Measurements from ENCODE around the gene MYO15B.
A peak's percentile ranks its signal among the peaks of the same experiment; 100 is the strongest.
"Not testable (repeated sequence)": the region's sequence is repeated elsewhere in the genome, so short reads cannot be mapped to it uniquely, and the experiment has no call there.

Gene MYO15B

GRCh38 chr17:75575728-75576127, 11.9 kb upstream of the MYO15B start:
- Mint-ChIP-seq H3K27ac (no peak overlapping the region), H3K4me1 (peaks cover 7% of the 10 kb centered on the region), H3K36me3 (peaks cover 8% of the 10 kb centered on the region), H3K4me3 (no peak overlapping the region), H3K9me3 (no peaks in the 10 kb centered on the region), H3K27me3 (no peaks in the 10 kb centered on the region)
- ATAC-seq (ENCODE audit: low read depth) (no peak), DNase-seq (ENCODE audit: low spot score in 2 of 2) (no peak)

GRCh38 chr17:75576661-75577060, 10.9 kb upstream of the MYO15B start:
- Mint-ChIP-seq H3K4me3 (no peak overlapping the region), H3K9me3 (no peaks in the 10 kb centered on the region), H3K36me3 (peaks cover 8% of the 10 kb centered on the region), H3K4me1 (no peaks in the 10 kb centered on the region), H3K27me3 (no peaks in the 10 kb centered on the region), H3K27ac (no peak overlapping the region)
- DNase-seq (ENCODE audit: low spot score in 2 of 2) = no peak
- no peak for ATAC-seq (ENCODE audit: low read depth)

- ATAC-seq (ENCODE audit: low read depth) = not testable (repeated sequence)
Observed at GRCh38 chr17:75581121-75581725, 6.4 kb upstream of the MYO15B start.

GRCh38 chr17:75583197-75583596, 4.4 kb upstream of the MYO15B start:
- not testable (repeated sequence) for DNase-seq (ENCODE audit: low spot score in 2 of 2); H3K36me3 Mint-ChIP-seq; H3K27me3 Mint-ChIP-seq; H3K4me1 Mint-ChIP-seq; H3K27ac Mint-ChIP-seq; H3K4me3 Mint-ChIP-seq; H3K9me3 Mint-ChIP-seq; ATAC-seq (ENCODE audit: low read depth)

More at GRCh38 chr17:75581121-75581725, 6.4 kb upstream of the MYO15B start:
- peak overlapping the region; percentile 34 for H3K4me3 Mint-ChIP-seq
- H3K9me3 Mint-ChIP-seq; DNase-seq (ENCODE audit: low spot score in 2 of 2); H3K27me3 Mint-ChIP-seq; H3K4me1 Mint-ChIP-seq; H3K27ac Mint-ChIP-seq; H3K36me3 Mint-ChIP-seq: not testable (repeated sequence)

GRCh38 chr17:75584849-75585175, 2.8 kb upstream of the MYO15B start:
- H3K27ac Mint-ChIP-seq = no peak overlapping the region
- DNase-seq (ENCODE audit: low spot score in 2 of 2) (no peak), ATAC-seq (ENCODE audit: low read depth) (no peak)
- peaks cover 3% of the 10 kb centered on the region for H3K27me3 Mint-ChIP-seq
- H3K4me1 Mint-ChIP-seq = no peaks in the 10 kb centered on the region
- H3K9me3 Mint-ChIP-seq = no peaks in the 10 kb centered on the region
- H3K36me3 Mint-ChIP-seq = peaks cover 2% of the 10 kb centered on the region
- no peak overlapping the region for H3K4me3 Mint-ChIP-seq

- Mint-ChIP-seq H3K9me3 (no peaks in the 10 kb centered on the region), H3K4me3 (peak overlapping the region; percentile 80), H3K36me3 (no peaks in the 10 kb centered on the region), H3K4me1 (peaks cover 10% of the 10 kb centered on the region), H3K27ac (no peak overlapping the region), H3K27me3 (no peaks in the 10 kb centered on the region)
- no peak for DNase-seq (ENCODE audit: low spot score in 2 of 2)
- ATAC-seq (ENCODE audit: low read depth) = peak; percentile 36
Observed at GRCh38 chr17:75588596-75589011, 1.0 kb downstream of the MYO15B start.

- ATAC-seq (ENCODE audit: low read depth) (peak; percentile 85), DNase-seq (ENCODE audit: low spot score in 2 of 2) (peak; percentile 89 to 96)
- no peak overlapping the region for H3K27ac Mint-ChIP-seq
- no peaks in the 10 kb centered on the region for H3K27me3 Mint-ChIP-seq
- H3K4me1 Mint-ChIP-seq = peaks cover 10% of the 10 kb centered on the region
- peak overlapping the region; percentile 84 for H3K4me3 Mint-ChIP-seq
- no peaks in the 10 kb centered on the region for H3K9me3 Mint-ChIP-seq
- H3K36me3 Mint-ChIP-seq = no peaks in the 10 kb centered on the region
Observed at GRCh38 chr17:75589012-75589918, 1.7 kb downstream of the MYO15B start.

GRCh38 chr17:75589919-75590303, 2.3 kb downstream of the MYO15B start:
- peaks cover 10% of the 10 kb centered on the region for H3K4me1 Mint-ChIP-seq

GRCh38 chr17:75590314-75590761, 2.7 kb downstream of the MYO15B start:
- H3K27ac Mint-ChIP-seq = no peak overlapping the region
- no peaks in the 10 kb centered on the region for H3K36me3 Mint-ChIP-seq
- peaks cover 10% of the 10 kb centered on the region for H3K4me1 Mint-ChIP-seq
- H3K27me3 Mint-ChIP-seq = no peaks in the 10 kb centered on the region
- H3K9me3 Mint-ChIP-seq = no peaks in the 10 kb centered on the region
- ATAC-seq (ENCODE audit: low read depth) = no peak
- H3K4me3 Mint-ChIP-seq = peak overlapping the region; percentile 29
- DNase-seq (ENCODE audit: low spot score in 2 of 2) = no peak

More at GRCh38 chr17:75589919-75590303, 2.3 kb downstream of the MYO15B start:
- ATAC-seq (ENCODE audit: low read depth) = no peak
- peak overlapping the region; percentile 29 for H3K4me3 Mint-ChIP-seq
- DNase-seq (ENCODE audit: low spot score in 2 of 2) = no peak
- H3K36me3 Mint-ChIP-seq = no peaks in the 10 kb centered on the region
- H3K27me3 Mint-ChIP-seq = no peaks in the 10 kb centered on the region
- no peaks in the 10 kb centered on the region for H3K9me3 Mint-ChIP-seq
- H3K27ac Mint-ChIP-seq = no peak overlapping the region

- DNase-seq (ENCODE audit: low spot score in 2 of 2) (no peak), ATAC-seq (ENCODE audit: low read depth) (no peak)
- H3K9me3 Mint-ChIP-seq = no peaks in the 10 kb centered on the region
- H3K36me3 Mint-ChIP-seq = no peaks in the 10 kb centered on the region
- H3K4me1 Mint-ChIP-seq = peaks cover 10% of the 10 kb centered on the region
- peak overlapping the region; percentile 69 for H3K4me3 Mint-ChIP-seq
- H3K27me3 Mint-ChIP-seq = no peaks in the 10 kb centered on the region
- no peak overlapping the region for H3K27ac Mint-ChIP-seq
Observed at GRCh38 chr17:75590849-75591721, 3.5 kb downstream of the MYO15B start.

- H3K9me3 Mint-ChIP-seq = no peaks in the 10 kb centered on the region
- no peaks in the 10 kb centered on the region for H3K36me3 Mint-ChIP-seq
- ATAC-seq (ENCODE audit: low read depth) (no peak), DNase-seq (ENCODE audit: low spot score in 2 of 2) (no peak)
- no peak overlapping the region for H3K27ac Mint-ChIP-seq
- peaks cover 10% of the 10 kb centered on the region for H3K4me1 Mint-ChIP-seq
- no peak overlapping the region for H3K4me3 Mint-ChIP-seq
- H3K27me3 Mint-ChIP-seq = no peaks in the 10 kb centered on the region
Observed at GRCh38 chr17:75591722-75592302, 4.2 kb downstream of the MYO15B start.

GRCh38 chr17:75592348-75593020, 4.9 kb downstream of the MYO15B start:
- Mint-ChIP-seq H3K36me3 (no peaks in the 10 kb centered on the region), H3K4me1 (peaks cover 10% of the 10 kb centered on the region), H3K27me3 (no peaks in the 10 kb centered on the region), H3K9me3 (no peaks in the 10 kb centered on the region), H3K4me3 (no peak overlapping the region), H3K27ac (no peak overlapping the region)
- DNase-seq (ENCODE audit: low spot score in 2 of 2) (no peak), ATAC-seq (ENCODE audit: low read depth) (no peak)

GRCh38 chr17:75593430-75593829, 5.8 kb downstream of the MYO15B start:
- H3K4me3 Mint-ChIP-seq; H3K36me3 Mint-ChIP-seq; H3K9me3 Mint-ChIP-seq; H3K27ac Mint-ChIP-seq; ATAC-seq (ENCODE audit: low read depth); H3K27me3 Mint-ChIP-seq; DNase-seq (ENCODE audit: low spot score in 2 of 2): not testable (repeated sequence)
- H3K4me1 Mint-ChIP-seq = peaks cover 10% of the 10 kb centered on the region

Data from memory B cell (primary cell).